GM21390 (cell line): Measurements from ENCODE around the gene KCNMB2.
"Not testable (repeated sequence)": the region's sequence is repeated elsewhere in the genome, so short reads cannot be mapped to it uniquely, and the experiment has no call there.

Experiments
- ATAC-seq: cut with Tn5 transposase; IDR thresholded peaks from one replicate; pipeline ENCODE4 v1.9.1; 2021; ENCODE audit not compliant: unreplicated experiment

Gene KCNMB2

DNA sequence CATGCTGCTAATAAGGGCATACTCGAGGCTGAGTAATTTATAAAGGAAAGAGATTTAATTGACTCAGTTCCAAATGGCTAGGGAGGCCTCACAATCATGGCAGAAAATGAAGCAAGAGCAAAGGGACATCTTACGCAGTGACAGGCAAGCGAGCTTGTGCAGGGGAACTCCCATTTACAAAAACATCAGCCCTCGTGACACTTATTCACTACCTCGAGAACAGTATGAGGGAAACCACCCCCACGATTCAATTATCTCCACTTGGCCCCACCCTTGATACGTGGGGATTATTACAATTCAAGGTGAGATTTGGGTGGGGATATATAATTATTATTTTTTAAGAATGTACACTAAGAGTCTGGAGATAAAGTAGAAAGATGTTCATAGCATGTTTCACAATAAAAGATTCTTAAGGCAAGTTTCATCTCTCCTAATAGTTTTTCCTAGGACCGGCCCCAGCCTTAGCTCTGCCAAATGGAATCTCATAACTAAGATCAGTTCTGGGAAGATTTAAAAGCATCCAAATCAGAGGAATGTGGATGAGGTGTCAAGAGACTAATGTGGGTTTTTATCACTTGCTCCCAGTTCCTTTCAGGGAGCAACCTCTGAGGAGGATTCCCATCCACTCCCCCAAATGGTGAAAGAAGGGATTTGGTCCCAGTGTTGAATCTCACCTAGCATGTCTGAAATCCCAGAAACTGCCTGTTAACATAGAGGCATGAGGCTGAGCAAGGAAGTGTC, 314.4 kb downstream of the KCNMB2 start:
- ATAC-seq = no peak

DNA sequence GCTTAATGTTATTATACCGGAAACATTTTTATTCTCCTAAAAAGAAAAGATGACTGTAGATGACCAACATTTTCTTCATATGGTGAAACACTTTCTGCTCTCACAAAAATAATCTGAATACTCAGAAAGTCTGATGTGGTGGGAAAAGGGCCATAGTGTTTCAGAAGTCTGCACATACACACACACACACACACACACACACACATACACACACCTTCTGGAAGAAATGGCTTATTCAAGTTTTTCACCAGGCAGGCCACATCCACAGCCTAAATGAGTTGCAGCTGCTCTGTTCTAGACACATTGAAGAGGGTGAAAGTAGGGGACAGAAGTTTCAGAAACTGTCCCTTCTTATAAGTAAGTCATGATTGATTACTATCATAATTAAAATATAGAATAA, 315.3 kb downstream of the KCNMB2 start:
- ATAC-seq = no peak

DNA sequence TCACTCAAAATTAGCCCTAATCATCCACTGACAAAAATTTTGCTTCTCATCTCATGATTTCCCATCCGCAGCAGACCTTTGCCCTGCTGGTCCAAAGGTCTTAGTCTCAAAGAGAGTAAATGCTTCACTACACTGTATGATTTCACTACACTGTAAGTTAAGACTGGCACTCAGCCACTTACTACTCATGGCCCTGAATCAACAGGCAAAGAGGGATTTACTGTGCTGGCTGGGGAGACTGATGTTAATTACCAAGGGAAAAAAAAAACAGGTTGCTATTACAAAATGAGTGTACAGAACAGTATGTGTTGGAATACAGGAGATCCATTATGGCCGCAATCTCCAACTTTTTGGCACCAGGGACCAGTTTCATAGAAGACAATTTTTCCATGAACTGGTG, 320.6 kb downstream of the KCNMB2 start:
- ATAC-seq = no peak

DNA sequence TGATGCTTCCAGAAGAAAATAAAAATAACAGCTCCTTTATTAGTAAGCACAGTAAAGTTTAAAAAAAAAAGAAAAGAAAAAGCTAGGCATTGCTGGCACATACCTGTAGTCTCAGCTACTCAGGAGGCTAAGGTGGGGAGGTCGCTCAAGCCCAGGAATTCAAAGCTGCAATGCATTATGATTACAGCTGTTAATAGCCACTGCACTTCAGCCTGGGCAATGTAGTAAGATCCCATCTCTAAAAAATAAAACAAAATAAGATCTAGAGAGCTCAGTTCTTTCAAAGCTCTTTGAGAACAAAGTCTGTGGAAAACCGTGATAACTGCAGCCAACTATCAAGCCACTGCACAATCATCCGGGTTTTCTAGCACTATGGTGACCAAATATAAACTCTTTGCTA, 323.1 kb downstream of the KCNMB2 start:
- no peak for ATAC-seq

- not testable (repeated sequence) for ATAC-seq
Measured at GRCh38 chr3:178859900-178860436, 323.7 kb downstream of the KCNMB2 start.

- ATAC-seq = no peak
Measured at GRCh38 chr3:178868681-178869080, 332.4 kb downstream of the KCNMB2 start.

DNA sequence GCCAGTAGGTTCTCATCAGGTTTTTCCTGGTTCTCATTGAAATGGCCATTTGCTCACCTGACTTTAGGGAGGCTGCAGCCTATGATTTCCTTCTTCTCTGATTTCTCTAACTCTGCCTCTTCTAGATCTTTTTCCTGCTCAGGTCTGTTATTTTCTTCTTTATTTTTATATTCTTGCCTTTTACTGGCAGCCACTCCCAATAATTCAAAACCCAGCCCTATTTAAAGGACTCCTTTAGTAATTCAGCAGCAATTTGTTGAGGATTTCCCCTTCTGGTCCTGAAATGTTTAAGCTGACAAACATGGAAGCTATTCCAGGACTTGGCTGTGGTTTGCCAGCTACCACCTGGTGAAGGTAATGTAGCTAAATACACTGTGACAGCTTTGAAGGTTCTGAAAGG, 333.8 kb downstream of the KCNMB2 start:
- no peak for ATAC-seq

DNA sequence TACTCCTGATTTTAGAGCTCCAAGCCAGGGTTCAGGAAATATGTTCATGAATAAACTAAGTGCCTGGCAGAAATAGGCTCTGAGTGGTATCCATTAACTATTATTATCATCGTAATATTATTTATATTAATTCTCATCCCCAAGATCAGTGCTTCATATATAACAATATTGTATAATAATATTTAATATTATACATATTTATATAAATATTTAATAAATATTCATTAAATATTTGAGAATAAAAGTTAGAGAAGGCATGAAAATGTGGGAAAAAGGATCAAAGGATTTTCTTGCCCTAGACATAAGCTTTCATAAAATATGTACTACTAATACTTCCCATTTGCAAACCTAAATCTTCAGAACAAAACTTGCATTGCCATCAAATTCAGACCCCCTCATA, 338.9 kb downstream of the KCNMB2 start:
- ATAC-seq = no peak

GRCh38 chr3:178875836-178876235, 339.6 kb downstream of the KCNMB2 start:
- ATAC-seq = no peak

DNA sequence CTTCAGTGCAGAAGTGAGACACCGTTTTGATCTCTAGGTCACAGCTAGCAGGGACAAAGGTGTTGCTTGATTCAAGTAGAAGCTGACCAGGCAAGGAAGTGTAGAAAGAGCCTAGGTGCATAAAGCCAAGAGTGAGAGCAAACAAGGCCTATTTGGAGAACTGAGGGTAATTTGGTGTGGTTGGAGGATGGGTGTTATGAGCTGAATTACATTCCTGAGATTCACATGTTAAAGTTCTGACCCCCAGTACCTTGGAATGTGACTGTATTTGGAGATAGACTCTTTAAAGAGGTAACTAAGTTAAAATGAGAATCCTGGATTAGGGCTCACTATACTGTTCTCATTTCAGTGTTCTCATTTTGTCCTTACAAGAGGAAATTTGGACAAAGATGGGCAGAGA, 344.0 kb downstream of the KCNMB2 start:
- ATAC-seq = no peak
